ENCODE results near the gene SEPTIN5. TPM values are rescaled to one million over a fixed set of nuclear protein-coding genes. Genes with fewer than 3 reads are reported as not detected.
A peak's percentile ranks its signal among the peaks of the same experiment; 100 is the strongest.
"Not testable (repeated sequence)": the region's sequence is repeated elsewhere in the genome, so short reads cannot be mapped to it uniquely, and the experiment has no call there.

The SEPTIN5 gene
- polyA plus RNA-seq, 12 donors = 87.7 to 138 (median 115) TPM; not detected in 1

DNA sequence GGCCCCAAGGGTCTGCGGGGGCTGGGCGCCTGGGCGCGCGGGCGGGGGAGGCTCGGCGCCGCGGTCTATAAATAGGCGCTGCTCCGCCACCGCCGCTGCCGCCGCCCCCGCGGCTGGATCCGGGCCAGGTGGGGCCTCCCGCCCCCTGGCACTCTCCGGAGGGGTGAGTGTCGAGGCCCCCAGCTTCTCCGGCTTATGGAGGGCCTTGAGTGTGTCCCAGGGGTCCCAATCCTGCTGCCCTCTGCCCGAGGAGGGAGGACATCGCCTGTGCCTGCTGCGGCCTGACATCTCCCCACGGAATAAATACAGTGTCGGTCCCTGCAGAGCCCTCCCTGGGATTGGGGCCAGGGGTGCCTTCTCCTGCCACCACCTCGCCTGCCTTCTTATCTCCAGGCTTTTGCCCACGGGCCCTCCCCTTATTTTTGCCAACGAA, 4.8 kb downstream of the SEPTIN5 start:
- DNase-seq = no peak

DNA sequence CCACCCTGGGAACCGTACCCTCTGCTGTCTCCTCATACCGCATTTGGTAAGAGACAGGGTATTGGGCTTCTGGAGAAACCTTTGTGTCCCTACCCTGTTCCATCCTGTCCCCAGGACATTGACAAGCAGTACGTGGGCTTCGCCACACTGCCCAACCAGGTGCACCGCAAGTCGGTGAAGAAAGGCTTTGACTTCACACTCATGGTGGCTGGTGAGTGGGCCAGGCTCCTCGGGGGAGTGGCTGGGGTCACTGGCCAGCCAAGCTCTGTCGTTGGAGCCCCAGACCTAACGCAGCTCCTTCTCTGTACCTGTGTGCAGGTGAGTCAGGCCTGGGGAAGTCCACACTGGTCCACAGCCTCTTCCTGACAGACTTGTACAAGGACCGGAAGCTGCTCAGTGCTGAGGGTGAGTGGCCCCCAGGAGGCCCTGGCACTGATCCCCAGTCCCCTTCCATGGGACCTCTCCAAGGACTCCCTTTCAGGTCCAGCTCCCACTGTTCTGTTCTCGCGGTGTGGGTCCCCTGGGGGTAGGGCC, 5.3 kb downstream of the SEPTIN5 start:
- no peak for DNase-seq

DNA sequence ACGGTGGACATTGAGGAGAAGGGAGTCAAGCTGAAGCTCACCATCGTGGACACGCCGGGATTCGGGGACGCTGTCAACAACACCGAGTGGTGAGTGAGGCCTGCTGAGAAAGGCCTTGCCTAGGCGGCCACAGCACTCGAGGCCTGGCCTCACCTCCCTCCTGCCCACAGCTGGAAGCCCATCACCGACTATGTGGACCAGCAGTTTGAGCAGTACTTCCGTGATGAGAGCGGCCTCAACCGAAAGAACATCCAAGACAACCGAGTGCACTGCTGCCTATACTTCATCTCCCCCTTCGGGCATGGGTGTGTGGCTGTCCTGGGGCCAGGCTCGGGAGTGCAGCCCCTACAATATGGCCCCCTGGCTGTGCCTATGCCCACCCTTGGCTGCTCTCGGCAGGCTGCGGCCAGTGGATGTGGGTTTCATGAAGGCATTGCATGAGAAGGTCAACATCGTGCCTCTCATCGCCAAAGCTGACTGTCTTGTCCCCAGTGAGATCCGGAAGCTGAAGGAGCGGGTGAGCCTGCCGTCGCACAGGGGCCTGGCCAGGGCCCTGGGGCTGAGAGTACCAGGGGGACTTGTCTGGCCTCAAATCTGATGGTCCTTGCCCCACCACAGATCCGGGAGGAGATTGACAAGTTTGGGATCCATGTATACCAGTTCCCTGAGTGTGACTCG, 6.0 kb downstream of the SEPTIN5 start:
- no peak for DNase-seq

DNA sequence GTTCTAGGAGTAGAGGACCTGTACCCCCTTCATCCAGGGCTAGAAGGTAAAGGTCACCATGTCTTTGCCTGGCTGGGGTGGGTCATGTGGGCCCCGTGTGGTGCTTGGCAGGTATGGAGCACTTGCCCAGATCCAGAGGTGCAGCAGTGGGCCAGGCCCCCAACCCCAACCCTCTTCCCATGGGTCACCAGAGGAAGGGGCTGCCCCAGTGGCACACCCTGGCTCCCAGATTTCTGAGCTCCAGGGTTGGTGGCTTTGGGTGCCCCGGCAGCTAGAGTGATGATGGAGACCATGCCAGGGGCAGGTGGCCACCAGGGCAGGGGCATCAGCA, 6.7 kb downstream of the SEPTIN5 start:
- DNase-seq = no peak

DNA sequence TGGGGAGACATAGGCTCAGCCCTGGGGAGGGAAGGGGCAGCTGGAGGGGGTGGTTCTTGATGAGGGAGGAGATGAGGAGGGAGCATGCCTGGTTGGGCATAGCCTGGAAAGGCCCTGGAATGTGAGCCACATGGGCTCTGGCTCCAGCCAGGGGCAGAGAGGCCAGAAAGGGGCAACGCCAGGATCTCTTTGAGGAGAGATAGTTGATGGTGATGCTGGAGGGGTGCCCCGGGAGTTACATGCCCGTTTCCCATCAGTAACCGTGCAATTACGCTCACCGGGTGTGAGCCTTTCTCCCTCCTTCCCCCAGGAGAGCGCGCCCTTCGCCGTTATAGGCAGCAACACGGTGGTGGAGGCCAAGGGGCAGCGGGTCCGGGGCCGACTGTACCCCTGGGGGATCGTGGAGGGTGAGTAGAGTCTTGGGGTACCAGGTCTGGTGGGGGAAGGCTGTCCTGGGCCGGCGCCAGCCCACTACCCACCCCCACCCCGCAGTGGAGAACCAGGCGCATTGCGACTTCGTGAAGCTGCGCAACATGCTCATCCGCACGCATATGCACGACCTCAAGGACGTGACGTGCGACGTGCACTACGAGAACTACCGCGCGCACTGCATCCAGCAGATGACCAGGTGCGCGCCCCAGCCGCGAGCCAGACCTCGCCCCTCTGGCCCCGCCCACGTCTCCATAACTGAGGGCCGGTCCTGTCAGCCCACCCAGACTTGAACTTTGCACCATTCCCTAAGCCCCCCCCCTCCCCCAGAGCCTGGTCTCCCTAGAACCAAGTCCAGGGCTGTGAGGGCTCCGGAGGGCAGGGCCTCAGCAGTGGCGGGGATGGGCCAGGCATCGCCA, 7.3 kb downstream of the SEPTIN5 start:
- DNase-seq = no peak

DNA sequence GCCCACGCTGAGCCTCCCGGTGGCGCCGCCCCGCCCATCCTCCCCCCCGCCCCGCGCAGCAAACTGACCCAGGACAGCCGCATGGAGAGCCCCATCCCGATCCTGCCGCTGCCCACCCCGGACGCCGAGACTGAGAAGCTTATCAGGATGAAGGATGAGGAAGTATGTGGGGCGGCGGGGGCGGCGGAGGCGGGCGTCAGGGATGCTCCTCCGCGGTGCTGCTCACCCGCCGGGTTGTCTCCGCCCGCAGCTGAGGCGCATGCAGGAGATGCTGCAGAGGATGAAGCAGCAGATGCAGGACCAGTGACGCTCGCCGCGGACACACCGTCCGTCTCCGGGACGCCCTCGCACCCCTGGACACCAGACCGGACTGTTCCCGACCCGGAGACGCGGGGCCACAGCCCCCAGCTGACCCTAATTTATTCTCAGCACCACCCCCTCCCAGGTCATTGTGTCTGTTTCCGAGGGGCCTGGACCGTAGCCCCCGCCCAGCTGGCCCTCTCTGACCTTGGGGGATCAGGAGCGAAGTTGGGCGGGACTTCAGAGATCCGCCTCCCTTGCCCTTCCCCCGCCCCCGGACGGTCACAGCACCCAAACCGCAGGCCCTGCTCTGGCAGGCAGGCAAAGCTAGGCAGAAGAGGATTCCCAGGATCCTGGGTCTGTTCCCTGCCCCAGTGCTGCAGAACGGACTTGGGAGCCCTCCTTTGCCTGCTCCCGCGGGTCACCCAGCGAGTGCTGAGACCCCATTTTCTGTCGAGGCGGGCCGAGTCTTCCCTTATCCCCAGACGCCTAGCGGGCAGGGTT, 8.1 kb downstream of the SEPTIN5 start:
- DNase-seq = no peak

DNA sequence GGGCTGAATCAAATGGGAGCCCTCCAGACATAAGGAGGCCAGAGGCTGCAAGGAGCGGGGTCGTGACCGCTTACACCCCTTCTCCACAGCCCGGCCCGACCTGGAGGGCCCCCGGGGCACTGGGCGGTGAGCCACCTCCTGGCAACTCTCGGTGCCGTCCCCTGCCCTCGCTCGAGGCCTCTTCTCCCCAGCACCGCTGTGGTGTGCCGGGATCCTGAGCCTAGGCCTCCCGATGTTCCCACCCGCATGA, 8.6 kb downstream of the SEPTIN5 start:
- no peak for DNase-seq

DNA sequence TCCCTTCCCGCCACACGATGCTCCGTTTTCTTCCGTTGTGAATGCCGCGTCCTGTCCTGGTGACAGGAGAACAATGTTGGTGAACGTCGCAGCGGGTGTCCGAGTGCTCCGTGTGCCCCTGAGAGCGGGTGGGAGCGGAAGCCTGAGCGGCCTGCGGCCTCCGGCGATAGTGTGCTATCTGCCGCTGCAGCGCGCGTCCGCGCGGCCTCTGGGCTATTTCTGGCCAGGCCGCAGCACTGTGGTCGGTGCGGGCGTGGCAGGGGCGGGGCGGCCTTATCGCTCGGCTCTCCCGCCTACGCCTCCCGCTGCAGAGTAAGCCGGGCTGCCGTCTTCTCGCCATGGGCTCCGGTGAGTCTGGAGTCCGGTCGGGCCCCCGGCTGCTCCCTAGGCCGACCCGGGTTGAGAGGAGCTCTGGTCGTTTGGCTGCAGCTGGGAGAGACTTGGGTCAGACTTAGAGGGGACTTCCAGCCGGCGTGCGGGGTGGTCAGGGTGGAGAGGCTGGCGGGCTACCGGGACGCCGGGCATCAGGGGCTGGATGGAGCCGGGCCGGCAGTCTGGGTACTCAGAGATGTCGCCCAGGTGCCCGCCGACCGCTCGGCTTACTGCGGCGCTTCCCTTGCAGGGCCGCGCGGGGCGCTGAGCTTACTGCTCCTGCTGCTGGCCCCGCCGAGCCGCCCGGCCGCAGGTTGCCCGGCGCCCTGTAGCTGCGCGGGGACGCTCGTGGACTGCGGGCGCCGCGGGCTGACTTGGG, 9.1 kb downstream of the SEPTIN5 start, which contains the start of gene GP1BB:
GP1BB (plus strand) TSS at position 308 of the 751 bp plus-strand sequence; CDS start at position 339, 31 bp downstream.
- DNase-seq = no peak

DNA sequence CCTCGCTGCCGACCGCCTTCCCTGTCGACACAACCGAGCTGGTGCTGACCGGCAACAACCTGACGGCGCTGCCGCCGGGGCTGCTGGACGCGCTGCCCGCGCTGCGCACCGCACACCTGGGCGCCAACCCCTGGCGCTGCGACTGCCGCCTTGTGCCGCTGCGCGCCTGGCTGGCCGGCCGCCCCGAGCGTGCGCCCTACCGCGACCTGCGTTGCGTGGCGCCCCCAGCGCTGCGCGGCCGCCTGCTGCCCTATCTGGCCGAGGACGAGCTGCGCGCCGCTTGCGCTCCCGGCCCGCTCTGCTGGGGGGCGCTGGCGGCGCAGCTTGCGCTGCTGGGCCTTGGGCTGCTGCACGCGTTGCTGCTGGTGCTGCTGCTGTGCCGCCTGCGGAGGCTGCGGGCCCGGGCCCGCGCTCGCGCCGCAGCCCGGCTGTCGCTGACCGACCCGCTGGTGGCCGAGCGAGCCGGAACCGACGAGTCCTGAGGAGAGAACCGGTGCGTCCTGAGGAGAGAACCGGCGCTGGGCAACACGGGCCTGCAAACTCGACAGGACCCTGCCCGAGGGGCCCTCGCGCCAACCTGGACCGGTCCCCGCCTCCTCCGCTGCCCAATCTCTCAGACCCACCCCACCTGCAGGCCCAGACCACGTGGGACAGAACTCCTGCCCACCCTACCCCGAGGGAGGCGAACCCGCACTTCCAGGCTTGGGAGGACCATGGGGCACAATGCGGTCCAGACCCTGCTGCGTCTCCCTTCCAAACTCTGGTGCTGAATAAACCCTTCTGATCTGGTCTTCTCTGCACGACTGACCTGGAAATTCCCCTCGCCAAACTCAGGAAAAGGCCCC, 9.9 kb downstream of the SEPTIN5 start:
- DNase-seq = no peak

DNA sequence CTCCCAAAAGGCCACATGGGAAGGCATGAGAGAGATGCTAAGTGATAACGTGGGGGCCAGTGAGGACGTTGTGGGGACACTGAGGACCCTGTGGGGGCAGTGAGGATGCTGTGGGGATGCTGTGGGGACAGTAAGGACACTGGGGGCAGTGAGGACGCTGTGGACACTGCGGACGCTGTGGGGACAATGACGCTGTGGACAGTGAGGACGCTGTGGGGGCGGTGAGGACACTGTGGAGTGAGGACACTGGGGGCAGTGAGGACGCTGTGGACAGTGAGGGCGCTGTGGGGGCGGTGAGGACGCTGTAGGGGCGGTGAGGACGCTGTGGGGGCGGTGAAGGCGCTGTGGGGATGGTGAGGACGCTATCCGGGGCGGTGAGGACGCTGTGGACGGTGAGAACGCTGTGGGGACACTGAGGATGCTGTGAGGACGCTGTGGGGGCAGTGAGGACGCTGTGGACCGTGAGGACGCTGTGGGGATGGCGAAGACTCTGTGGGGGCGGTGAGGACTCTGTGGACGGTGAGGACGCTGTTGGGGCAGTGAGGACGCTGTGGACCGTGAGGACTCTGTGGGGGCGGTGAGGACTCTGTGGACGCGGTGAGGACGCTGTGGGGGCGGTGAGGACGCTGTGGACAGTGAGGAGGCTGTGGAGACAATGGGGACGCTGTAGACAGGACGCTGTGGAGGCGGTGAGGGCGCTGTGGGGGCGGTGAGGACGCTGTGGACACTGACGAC, 10.8 kb downstream of the SEPTIN5 start:
- DNase-seq = no peak

DNA sequence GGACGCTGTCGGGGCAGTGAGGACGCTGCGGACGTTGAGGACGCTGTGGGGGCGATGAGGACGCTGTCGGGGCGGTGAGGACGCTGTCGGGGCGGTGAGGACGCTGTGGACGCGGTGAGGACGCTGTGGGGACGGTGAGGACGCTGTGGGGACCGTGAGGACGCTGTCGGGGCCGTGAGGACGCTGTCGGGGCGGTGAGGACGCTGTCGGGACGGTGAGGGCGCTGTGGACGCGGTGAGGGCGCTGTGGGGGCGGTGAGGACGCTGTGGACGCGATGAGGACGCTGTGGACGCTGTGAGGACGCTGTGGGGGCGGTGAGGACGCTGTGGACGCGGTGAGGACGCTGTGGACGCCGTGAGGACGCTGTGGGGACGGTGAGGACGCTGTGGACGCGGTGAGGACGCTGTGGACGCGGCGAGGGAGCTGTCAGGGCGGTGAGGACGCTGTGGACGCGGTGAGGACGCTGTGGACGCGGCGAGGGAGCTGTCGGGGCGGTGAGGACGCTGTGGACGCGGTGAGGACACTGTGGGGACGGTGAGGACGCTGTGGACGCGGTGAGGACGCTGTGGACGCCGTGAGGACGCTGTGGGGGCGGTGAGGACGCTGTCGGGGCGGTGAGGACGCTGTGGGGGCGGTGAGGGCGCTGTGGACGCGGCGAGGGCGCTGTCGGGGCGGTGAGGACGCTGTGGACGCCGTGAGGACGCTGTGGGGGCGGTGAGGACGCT, 11.9 kb downstream of the SEPTIN5 start:
- DNase-seq = not testable (repeated sequence)

DNA sequence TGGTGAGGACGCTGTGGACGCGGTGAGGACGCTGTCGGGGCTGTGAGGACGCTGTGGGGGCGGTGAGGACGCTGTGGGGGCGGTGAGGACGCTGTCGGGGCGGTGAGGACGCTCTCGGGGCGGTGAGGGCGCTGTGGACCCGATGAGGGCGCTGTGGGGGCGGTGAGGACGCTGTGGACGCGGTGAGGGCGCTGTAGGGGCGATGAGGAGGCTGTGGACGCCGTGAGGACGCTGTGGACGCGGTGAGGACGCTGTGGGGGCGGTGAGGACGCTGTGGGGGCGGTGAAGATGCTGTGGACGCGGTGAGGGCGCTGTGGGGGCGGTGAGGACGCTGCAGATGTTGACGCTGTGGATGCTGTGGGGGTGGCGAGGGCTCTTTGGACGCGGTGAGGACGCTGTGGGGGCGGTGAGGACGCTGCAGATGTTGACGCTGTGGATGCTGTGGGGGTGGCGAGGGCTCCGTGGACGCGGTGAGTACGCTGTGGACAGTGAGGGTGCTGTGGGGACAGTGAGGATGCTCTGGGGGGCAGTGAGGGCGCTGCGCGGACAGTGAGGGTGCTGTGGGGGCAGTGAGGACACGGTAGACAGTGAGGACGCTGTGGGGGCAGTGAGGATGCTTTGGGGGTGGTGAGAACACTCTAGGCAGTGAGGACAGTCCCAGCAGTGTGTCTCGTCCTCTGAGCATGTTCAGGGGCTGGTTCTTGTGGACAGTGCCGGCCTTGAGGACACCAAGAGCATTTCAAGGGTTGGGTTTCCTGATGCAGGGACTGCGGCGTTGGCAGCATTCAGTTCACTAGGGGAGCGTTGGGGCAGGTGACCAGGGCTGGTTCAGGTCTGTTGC, 13.2 kb downstream of the SEPTIN5 start:
- no peak for DNase-seq

DNA sequence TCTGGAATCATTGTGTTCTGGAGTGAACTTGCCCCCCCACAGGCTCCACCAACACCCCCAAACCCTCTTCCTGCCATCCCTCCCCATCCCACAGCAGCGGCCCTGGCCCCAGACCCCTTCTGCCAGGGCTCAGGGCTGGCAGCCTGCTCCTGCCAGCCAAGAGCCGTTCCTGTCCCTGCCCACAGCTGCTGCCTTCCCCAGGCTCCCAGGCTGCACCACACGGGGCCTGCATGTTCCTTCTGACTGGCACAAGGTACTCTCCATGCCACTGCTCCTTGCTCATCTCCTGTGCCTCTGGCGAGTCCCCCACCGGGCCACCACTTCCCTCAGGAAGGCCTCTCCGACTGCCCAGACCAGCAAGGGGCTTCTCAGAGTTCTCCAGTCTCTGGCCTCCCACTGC, 14.0 kb downstream of the SEPTIN5 start:
- no peak for DNase-seq

DNA sequence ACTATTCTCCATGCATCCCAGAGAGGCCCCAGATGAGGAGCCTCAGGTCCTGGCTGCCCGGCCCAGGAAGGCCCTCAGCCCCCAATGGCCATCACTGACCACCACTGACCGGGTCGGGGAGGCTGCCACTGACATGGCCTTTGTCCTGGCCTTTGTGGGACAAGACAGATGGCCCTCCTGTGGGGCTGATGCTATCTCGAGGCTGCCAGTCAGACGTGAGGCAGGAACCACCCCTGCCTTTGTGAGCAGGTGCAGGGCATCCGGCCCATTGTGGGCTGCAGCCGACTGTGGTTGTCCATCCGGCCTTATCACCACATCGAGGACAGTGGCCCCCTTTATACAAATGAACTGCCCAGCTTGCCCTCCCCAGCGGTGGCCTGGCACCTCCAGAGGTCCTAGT, 14.5 kb downstream of the SEPTIN5 start:
- no peak for DNase-seq

DNA sequence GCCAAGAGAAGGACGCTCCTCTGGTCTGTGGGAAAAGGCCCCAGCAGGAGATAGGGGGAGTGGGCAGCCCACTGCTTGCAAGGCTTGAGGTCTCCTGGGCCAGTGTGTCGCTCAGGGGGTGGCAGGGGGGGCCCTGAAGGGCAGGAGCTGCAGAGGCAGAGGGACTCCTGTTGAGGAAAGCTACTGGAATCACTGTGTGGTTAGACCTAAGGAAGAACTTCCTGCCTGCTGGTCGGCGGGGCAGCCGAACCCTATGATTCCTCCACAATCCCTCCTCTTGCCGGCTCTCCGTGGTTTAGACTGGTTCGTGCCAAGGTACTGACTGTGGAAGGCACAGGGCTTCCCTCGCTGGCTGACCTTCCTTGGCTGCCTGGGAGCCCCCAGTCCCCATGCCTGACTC, 15.2 kb downstream of the SEPTIN5 start:
- DNase-seq = no peak

DNA sequence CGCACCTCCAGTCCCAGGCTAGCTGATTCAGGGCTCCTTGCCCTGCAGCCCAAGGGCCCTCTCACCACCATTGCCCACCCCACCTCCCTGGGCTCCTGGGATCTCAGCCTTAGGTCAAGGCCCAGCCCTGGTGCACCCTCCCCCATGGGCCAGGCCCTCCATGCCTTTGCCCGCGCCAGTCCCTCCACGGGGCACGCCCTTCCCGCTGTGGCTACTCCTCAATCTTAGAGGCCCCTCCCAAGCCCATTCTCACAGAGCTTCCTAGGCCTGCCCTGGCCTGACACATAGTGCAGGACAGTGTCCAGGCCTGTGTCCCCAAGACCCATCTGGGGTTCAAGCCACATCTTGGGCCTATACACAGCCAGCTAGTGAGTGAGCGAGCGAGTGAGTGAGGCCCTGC, 15.9 kb downstream of the SEPTIN5 start:
- DNase-seq = no peak

DNA sequence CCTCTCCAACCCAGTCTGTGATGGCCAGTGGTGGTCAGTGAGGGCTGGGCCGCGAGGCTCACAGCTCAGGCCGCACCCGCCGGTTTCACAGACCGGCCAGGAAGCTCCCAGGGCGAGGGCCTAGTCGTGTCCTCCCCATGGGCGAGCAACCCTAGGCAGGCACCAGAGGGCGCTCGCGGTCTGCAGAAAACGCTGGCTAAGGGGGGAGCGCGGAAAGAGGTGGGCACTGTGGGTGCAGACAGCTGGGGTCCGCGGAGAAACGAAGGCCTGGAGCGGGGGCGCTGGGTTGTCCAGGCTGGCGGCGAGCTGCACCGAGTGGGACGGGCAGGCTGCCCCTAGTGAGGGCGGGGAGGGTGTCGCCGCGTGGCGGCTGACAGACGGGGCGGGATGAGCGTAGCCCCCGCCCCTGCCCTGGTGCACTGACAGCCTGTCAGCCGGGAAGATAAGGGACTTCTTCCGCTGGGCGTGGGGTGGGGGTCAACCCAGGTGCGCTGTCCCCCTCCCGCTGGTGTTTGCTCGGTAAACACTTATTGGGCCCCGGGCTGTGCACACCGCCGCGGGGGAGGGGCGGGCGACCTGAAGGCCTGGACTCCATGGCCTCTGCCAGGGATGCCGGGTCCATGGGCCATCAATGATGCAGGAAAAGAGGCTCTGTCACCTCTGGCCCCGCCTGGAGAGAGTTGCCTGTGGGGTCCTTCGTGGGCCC, 16.5 kb downstream of the SEPTIN5 start:
- DNase-seq = peak; percentile 89
